NCI-H460 (cell line): ENCODE data around the gene CAPS2. TPM values are rescaled to one million over a fixed set of nuclear protein-coding genes. Genes with fewer than 3 reads are reported as not detected.

Experiments used
- DNase-seq: peaks from one replicate; pipeline ENCODE4 v3.0.0-alpha.2; 2016; ENCODE audit warnings: low read depth; ENCODE audit errors: extremely low read depth
- total RNA-seq: library from RNA; depleted of rRNA; stranded (reverse); fragments of >200 nt; shearing (Covaris generic); gene quantifications from 2 replicates; pipeline ENCODE4 v1.2.3, GENCODE V29; 2014

The CAPS2 gene
- total RNA-seq, 1 experiment from 2014 or later = 15.7 TPM

GRCh38 chr12:75305412-75306332 lies 24.5 kb downstream of the CAPS2 start:
- DNase-seq = no peak

GRCh38 chr12:75302781-75303180 lies 27.3 kb downstream of the CAPS2 start:
- no peak for DNase-seq

GRCh38 chr12:75302225-75302624 lies 27.9 kb downstream of the CAPS2 start:
- DNase-seq = no peak

- no peak for DNase-seq
Measured at GRCh38 chr12:75294797-75295196, 35.3 kb downstream of the CAPS2 start.

- no peak for DNase-seq
Measured at GRCh38 chr12:75294336-75294735, 35.8 kb downstream of the CAPS2 start.

GRCh38 chr12:75291014-75291413 lies 39.1 kb downstream of the CAPS2 start:
- DNase-seq = no peak

GRCh38 chr12:75289753-75290152 lies 40.4 kb downstream of the CAPS2 start:
- peak; percentile 8 for DNase-seq

- no peak for DNase-seq
Measured at GRCh38 chr12:75288860-75289259, 41.3 kb downstream of the CAPS2 start.

- DNase-seq = no peak
Measured at GRCh38 chr12:75275702-75276101, 54.4 kb downstream of the CAPS2 start.

GRCh38 chr12:75271576-75271975 lies 58.5 kb downstream of the CAPS2 start:
- no peak for DNase-seq

- no peak for DNase-seq
Measured at GRCh38 chr12:75270157-75270556, 60.0 kb downstream of the CAPS2 start.

GRCh38 chr12:75269209-75269608 lies 60.9 kb downstream of the CAPS2 start:
- no peak for DNase-seq

- no peak for DNase-seq
Measured at GRCh38 chr12:75260316-75260715, 69.8 kb downstream of the CAPS2 start.

- no peak for DNase-seq
Measured at GRCh38 chr12:75259143-75259542, 71.0 kb downstream of the CAPS2 start.

- no peak for DNase-seq
Measured at GRCh38 chr12:75257510-75257909, 72.6 kb downstream of the CAPS2 start.

GRCh38 chr12:75245108-75245507 lies 85.0 kb downstream of the CAPS2 start:
- no peak for DNase-seq

- no peak for DNase-seq
Measured at GRCh38 chr12:75239987-75240386, 90.1 kb downstream of the CAPS2 start.

- no peak for DNase-seq
Measured at GRCh38 chr12:75236206-75236605, 93.9 kb downstream of the CAPS2 start.

- DNase-seq = no peak
Measured at GRCh38 chr12:75227132-75227531, 103.0 kb downstream of the CAPS2 start.
